Aorta (tissue), 5 donors: ENCODE measurements around the gene AXIN2. TPM values are rescaled to one million over a fixed set of nuclear protein-coding genes. Genes with fewer than 3 reads are reported as not detected.
"Not testable (repeated sequence)": the region's sequence is repeated elsewhere in the genome, so short reads cannot be mapped to it uniquely, and the experiment has no call there.

Experiments
- ATAC-seq: fragments of 200-7000 bp; cut with Tn5 transposase; one replicate; pipeline ENCODE4 v1.9.1; 2022; ENCODE audit warnings: moderate library complexity; ENCODE audit not compliant: low FRiP score
- DNase-seq, 2 donors: peaks; one replicate each; pipeline ENCODE4 v3.0.0-alpha.2; 2020
- H3K27ac ChIP-seq, 2 donors: one replicate each; pipeline ENCODE4 v1.5.1; 2013; ENCODE audit warnings: low read length in 2 of 2, mild to moderate bottlenecking in 2 of 2, moderate library complexity in 2 of 2, control low read depth in 1 of 2, inconsistent platforms in 1 of 2, low read depth in 1 of 2
- H3K27me3 ChIP-seq, 2 donors: one replicate each; pipeline ENCODE4 v1.6.1; 2013; ENCODE audit warnings: control low read depth in 1 of 2, low read length in 1 of 2, mild to moderate bottlenecking in 1 of 2, moderate library complexity in 1 of 2; ENCODE audit not compliant: insufficient read depth in 2 of 2, control insufficient read depth in 1 of 2
- H3K36me3 ChIP-seq, 2 donors: one replicate each; pipeline ENCODE4 v1.6.1; 2013; ENCODE audit warnings: control low read depth in 1 of 2, low read length in 1 of 2, mild to moderate bottlenecking in 1 of 2; ENCODE audit not compliant: insufficient read depth in 2 of 2, control insufficient read depth in 1 of 2
- H3K4me1 ChIP-seq, 2 donors: one replicate each; pipeline ENCODE4 v1.6.1; 2013; ENCODE audit warnings: low read length in 2 of 2, control low read depth in 1 of 2, mild to moderate bottlenecking in 1 of 2, moderate library complexity in 1 of 2; ENCODE audit not compliant: insufficient read depth in 2 of 2, control insufficient read depth in 1 of 2
- H3K4me3 ChIP-seq, 2 donors: one replicate each; pipeline ENCODE4 v1.5.1; 2013; ENCODE audit warnings: low read length in 2 of 2, control low read depth in 1 of 2, mild to moderate bottlenecking in 1 of 2
- H3K9me3 ChIP-seq: one replicate; pipeline ENCODE4 v1.6.1; 2013; ENCODE audit warnings: mild to moderate bottlenecking, low read length; ENCODE audit not compliant: control insufficient read depth
- WGBS, 2 donors: extraction: QIAGEN DNeasy Blood & Tissue Kit; methylation state at CpG; one replicate each; pipeline ENCODE4 v1.1.7; 2013; 5-methylcytosine and 5-hydroxymethylcytosine counted together
- intact Hi-C, 2 donors: fragments of 100-400 bp; cut with DNase I; formaldehyde crosslinking; loops; one replicate each; pipeline versions ENCODE4 v1.14.2 to v1.15.0; 2022
- polyA plus RNA-seq, 2 donors: library from polyadenylated mRNA; stranded (reverse); fragments of 200-250 nt; gene quantifications; one replicate each; pipeline ENCODE4 v1.2.3, GENCODE V29; 2013
- total RNA-seq, 2 donors: library from RNA; stranded (reverse); fragmentation: NEBNext Ultra II Directional; extraction: Animal tissue kit (Norgen Biotek cat#: 25700); gene quantifications; one replicate each; pipeline ENCODE4 v1.2.1, GENCODE V29; 2021
- donor health status: healthy with polysubstance abuse.
- donor health status: Bipolar disorder and iron deficiency.
- donor health status: DM: no; HTN: no; CAD: no.
- donor health status: DM: no; HTN: no; CAD: no.
- donor health status: DM: yes; HTN: yes; CAD: no.

AXIN2 gene
- total and polyA plus RNA-seq, 4 donors: 6.3 to 13.8 (median 11.4) TPM

GRCh38 chr17:65485388-65486299, 75.8 kb downstream of the AXIN2 start:
- H3K9me3 ChIP-seq: no peaks in the 10 kb centered on the region
- peak overlapping the region; percentile 82 to 95 for H3K27ac ChIP-seq
- no peaks in the 10 kb centered on the region for H3K27me3 ChIP-seq
- no peak overlapping the region for H3K4me3 ChIP-seq
- H3K4me1 ChIP-seq: peaks cover 0 to 5% of the 10 kb centered on the region in 2 donors
- DNase-seq: peak; percentile 83 to 89
- peak; percentile 88 for ATAC-seq
- intact Hi-C loops: no loop called here
- H3K36me3 ChIP-seq: no peaks in the 10 kb centered on the region
- 21 to 23% methylated on average over 9 of the region's 9 CpGs for WGBS, 2 donors

GRCh38 chr17:65484405-65484804, 77.0 kb downstream of the AXIN2 start:
- WGBS, 2 donors: 97 to 98% methylated on average over 14 to 21 of the region's 24 CpGs
- H3K27ac ChIP-seq, H3K9me3 ChIP-seq, DNase-seq, H3K27me3 ChIP-seq, intact Hi-C loops, H3K4me1 ChIP-seq, H3K4me3 ChIP-seq, H3K36me3 ChIP-seq, ATAC-seq: not testable (repeated sequence)

- no peak for ATAC-seq
- intact Hi-C loops: no loop called here
- Histone ChIP-seq H3K27ac (no peak overlapping the region), H3K4me3 (no peak overlapping the region), H3K27me3 (no peaks in the 10 kb centered on the region), H3K4me1 (peaks cover 0 to 5% of the 10 kb centered on the region in 2 donors), H3K9me3 (no peaks in the 10 kb centered on the region), H3K36me3 (no peaks in the 10 kb centered on the region)
- WGBS, 2 donors: 85 to 88% methylated on average over 8 to 10 of the region's 10 CpGs
- DNase-seq: no peak
These were observed 78.0 kb downstream of the AXIN2 start for GRCh38 chr17:65483438-65483837.

GRCh38 chr17:65482201-65482600, 79.2 kb downstream of the AXIN2 start:
- H3K4me3 ChIP-seq: no peak overlapping the region
- WGBS, 2 donors: 59 to 61% methylated on average over 3 of the region's 3 CpGs
- no peak overlapping the region for H3K27ac ChIP-seq
- H3K9me3 ChIP-seq: no peaks in the 10 kb centered on the region
- ATAC-seq: no peak
- no peaks in the 10 kb centered on the region for H3K36me3 ChIP-seq
- H3K4me1 ChIP-seq: peaks cover 0 to 5% of the 10 kb centered on the region in 2 donors
- no peak for DNase-seq
- no peaks in the 10 kb centered on the region for H3K27me3 ChIP-seq
- intact Hi-C loops: no loop called here

GRCh38 chr17:65479282-65479681, 82.2 kb downstream of the AXIN2 start:
- intact Hi-C loops: loop anchor here in 1 of 2 donors (5.0 kb wide), 1 partner anchor 73 kb away; no protein-coding TSS in a partner anchor
- Histone ChIP-seq H3K27ac (no peak overlapping the region), H3K9me3 (no peaks in the 10 kb centered on the region), H3K27me3 (no peaks in the 10 kb centered on the region), H3K4me1 (no peaks in the 10 kb centered on the region), H3K4me3 (no peak overlapping the region), H3K36me3 (no peaks in the 10 kb centered on the region)
- WGBS, 2 donors: 98 to 100% methylated on average over 2 of the region's 2 CpGs
- DNase-seq: no peak
- no peak for ATAC-seq
